Stimulated activated CD4-positive, alpha-beta T cell treated with anti-CD3 and anti-CD28 coated beads, Interleukin-4, amount 100 ng/mL, for 48 hours (primary cell): Measurements from ENCODE around the gene TMEM219.
"Not testable (repeated sequence)": the region's sequence is repeated elsewhere in the genome, so short reads cannot be mapped to it uniquely, and the experiment has no call there.

ENCODE experiments used
- DNase-seq, 2 donors: peaks; one replicate each; pipeline ENCODE4 v3.0.0-alpha.2; 2020; ENCODE audit warnings: low read depth in 2 of 2

The TMEM219 gene

GRCh38 chr16:29961479-29962343, at the start of gene TMEM219:
TSS of gene TMEM219 (plus strand) at chr16:29962079. CDS start at chr16:29963144, 1,065 bp downstream.
- DNase-seq: peak; percentile 90 to 91

GRCh38 chr16:29912087-29912486, 49.8 kb upstream of the TMEM219 start:
- no peak for DNase-seq

GRCh38 chr16:29913514-29913913, 48.4 kb upstream of the TMEM219 start:
- DNase-seq: no peak

GRCh38 chr16:29915590-29916247, 46.2 kb upstream of the TMEM219 start:
- no peak for DNase-seq

- no peak for DNase-seq
These were observed 44.9 kb upstream of the TMEM219 start for GRCh38 chr16:29916979-29917378.

- no peak for DNase-seq
These were observed 41.4 kb upstream of the TMEM219 start for GRCh38 chr16:29920288-29921033.

- no peak for DNase-seq
These were observed 40.9 kb upstream of the TMEM219 start for GRCh38 chr16:29921034-29921385.

- DNase-seq: no peak
These were observed 39.6 kb upstream of the TMEM219 start for GRCh38 chr16:29922326-29922725.

GRCh38 chr16:29922986-29923501, 38.8 kb upstream of the TMEM219 start:
- no peak for DNase-seq

- no peak for DNase-seq
These were observed 36.6 kb upstream of the TMEM219 start for GRCh38 chr16:29925105-29925756.

- DNase-seq: peak; percentile 71 to 82
These were observed 35.8 kb upstream of the TMEM219 start, which contains the start of gene KCTD13 for GRCh38 chr16:29925781-29926710. TSS of gene KCTD13 (minus strand) at chr16:29926226. CDS start at chr16:29926033, 193 bp downstream.

GRCh38 chr16:29926711-29927052, 35.2 kb upstream of the TMEM219 start:
- DNase-seq: no peak

GRCh38 chr16:29927070-29927905, 34.6 kb upstream of the TMEM219 start:
- no peak for DNase-seq

GRCh38 chr16:29931750-29932149, 30.1 kb upstream of the TMEM219 start:
- DNase-seq: not testable (repeated sequence)

- no peak for DNase-seq
These were observed 21.2 kb upstream of the TMEM219 start for GRCh38 chr16:29940656-29941055.

- no peak for DNase-seq
These were observed 17.8 kb upstream of the TMEM219 start for GRCh38 chr16:29943846-29944799.

GRCh38 chr16:29947897-29948296, 14.0 kb upstream of the TMEM219 start:
- no peak for DNase-seq

GRCh38 chr16:29950806-29951461, 10.9 kb upstream of the TMEM219 start:
- DNase-seq: no peak
